ENCODE measurements around the gene CENPS. TPM values are rescaled to one million over a fixed set of nuclear protein-coding genes. Genes with fewer than 3 reads are reported as not detected.

The CENPS gene
- total RNA-seq, 1 donor from 2014 or later: 4.7 TPM

GRCh38 chr1:10489291-10490055 lies 59.2 kb downstream of the CENPS start:
- no peak for DNase-seq (ENCODE audit: low read depth)

DNA sequence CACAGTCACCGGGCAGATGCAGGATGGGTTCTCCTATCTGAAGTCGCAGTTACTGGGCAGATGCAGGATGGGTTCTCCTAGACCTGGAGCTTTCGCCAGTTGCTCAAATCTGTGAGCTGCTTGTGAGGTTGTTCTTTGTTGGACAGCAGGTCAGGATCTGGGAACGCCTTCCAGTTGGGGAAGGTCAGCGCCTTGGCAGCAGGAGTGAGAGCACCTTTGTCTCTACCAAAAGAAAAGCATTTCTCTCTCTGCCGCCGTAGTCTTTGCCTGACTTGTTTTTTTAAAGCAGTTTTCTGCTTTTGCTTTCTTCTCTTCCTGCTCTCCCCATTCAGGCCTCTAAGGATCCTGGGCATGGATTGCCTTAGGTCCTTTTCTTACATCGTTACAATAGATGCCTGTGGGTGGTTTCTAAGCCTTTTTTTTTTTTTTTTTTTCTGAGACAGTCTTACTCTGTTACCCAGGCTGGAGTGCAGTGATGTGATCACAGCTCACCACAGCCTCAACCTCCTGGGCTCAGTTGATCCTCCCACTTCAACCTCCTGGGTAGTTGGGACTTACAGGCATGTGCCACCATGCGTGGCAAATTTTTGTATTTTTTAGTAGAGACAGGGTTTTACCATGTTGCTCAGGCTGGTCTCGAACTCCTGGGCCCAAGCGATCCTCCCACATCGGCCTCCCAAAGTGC lies 60.2 kb downstream of the CENPS start:
- no peak for DNase-seq (ENCODE audit: low read depth)

Other genes starting within 250 kb of the CENPS start
- gene KIF1B, start 219.9 kb upstream of the CENPS start, total RNA-seq: 135 and 155 TPM in 2 replicates
- gene PGD, start 31.4 kb upstream of the CENPS start, total RNA-seq: 165 and 186 TPM in 2 replicates
- gene CORT, start 19.6 kb downstream of the CENPS start, total RNA-seq: not detected in 2 replicates
- gene DFFA, start 42.1 kb downstream of the CENPS start, total RNA-seq: 17.2 and 27.1 TPM in 2 replicates
- 11.5 and 15.0 TPM in 2 replicates for gene PEX14, start 44.5 kb downstream of the CENPS start, total RNA-seq